Stimulated activated CD8-positive, alpha-beta memory T cell treated with anti-CD3 and anti-CD28 coated beads, Interleukin-2, amount 100 ng/mL, for 1 hour (primary cell): Measurements from ENCODE around the gene ADAT2.
"Not testable (repeated sequence)": the region's sequence is repeated elsewhere in the genome, so short reads cannot be mapped to it uniquely, and the experiment has no call there.

ENCODE experiments used
- DNase-seq, 2 donors: peaks; one replicate each; pipeline ENCODE4 v3.0.0-alpha.2; 2020; ENCODE audit warnings: low read depth in 2 of 2

ADAT2 gene

GRCh38 chr6:143450453-143451371 lies at the start of gene ADAT2, which contains the start of gene PEX3:
ADAT2 (minus strand) TSS chr6:143450695; CDS start chr6:143450658, 37 bp downstream.
PEX3 (plus strand) TSS chr6:143450805; CDS start chr6:143451043, 238 bp downstream.
- peak; percentile 79 to 86 for DNase-seq

GRCh38 chr6:143498428-143498827 lies 47.9 kb upstream of the ADAT2 start:
- no peak for DNase-seq

GRCh38 chr6:143496974-143497373 lies 46.5 kb upstream of the ADAT2 start:
- no peak for DNase-seq

DNA sequence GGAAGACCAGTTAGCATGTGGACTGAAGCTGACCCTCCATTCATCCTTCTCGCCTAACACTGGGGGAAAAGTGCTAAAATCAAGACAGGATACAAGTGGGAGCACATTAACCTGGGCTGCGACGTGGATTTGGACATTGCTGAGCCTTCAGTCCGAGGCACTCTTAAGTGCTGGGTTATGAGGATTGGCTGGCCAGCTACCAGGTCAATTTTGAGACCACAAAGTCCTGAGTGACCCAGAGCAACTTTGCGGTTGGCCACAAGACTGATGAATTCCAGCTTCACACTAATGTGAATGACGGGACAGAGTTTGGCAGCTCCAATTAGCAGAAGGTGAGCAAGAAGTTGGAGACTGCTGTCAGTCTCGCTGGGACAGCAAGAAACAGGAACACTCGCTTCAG lies 40.3 kb upstream of the ADAT2 start:
- DNase-seq, result no peak

DNA sequence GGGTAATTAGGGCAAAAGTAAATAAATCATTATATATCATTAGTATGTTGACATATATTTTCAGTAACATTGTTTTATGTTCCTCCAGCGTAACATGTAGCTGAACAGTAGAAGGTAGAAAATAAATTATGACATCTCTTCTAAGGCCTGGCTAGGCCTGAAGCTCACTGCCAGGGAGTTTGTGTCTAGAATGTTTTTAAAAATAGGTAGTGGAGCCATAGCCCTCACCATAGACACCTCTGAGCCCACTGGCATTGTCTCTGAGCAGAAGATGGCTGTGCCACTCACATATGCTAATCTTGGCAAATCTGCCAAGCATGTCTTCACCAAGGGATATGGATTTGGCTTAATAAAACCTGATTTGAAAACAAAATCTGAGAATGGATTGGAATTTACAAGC lies 39.7 kb upstream of the ADAT2 start:
- no peak for DNase-seq

DNA sequence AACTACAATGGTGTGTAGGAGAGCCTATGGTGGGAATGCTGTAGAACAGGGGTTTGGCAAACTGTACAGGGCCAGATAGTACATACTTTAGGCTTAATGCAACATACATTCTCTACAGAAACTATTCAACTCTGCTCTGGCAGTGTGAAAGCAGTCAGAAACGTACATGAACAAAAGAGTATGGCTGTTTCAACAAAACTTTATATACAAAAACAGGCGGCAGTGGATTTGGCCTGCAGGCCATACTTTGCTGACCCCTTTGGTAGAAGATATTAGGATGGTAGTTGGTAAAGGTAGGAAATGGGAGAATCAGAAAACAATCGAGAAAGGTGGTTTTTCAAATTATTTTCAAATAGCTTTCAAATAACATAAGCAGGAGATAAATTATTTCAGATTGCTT lies 36.3 kb upstream of the ADAT2 start:
- no peak for DNase-seq

- no peak for DNase-seq
Observed at GRCh38 chr6:143485967-143486366, 35.5 kb upstream of the ADAT2 start.

DNA sequence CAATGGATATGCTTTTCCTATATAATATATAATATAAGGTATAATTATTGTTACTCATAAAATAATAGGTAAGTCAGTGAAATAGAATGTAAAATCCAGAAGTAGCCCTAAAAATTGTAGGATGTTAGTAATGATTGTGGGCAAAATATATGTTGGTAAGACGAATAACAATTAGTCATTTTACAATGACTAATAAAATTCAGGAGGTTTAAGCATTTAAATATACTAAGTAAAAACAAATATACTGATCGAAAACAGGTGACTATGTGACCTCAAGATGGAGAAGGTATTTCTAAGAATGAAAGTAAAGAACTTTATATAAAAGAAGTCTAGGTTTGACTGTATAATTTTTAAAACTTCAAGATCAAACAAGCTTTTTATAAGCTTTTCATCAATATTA lies 32.1 kb upstream of the ADAT2 start:
- no peak for DNase-seq

- no peak for DNase-seq
Observed at GRCh38 chr6:143478479-143479062, 28.1 kb upstream of the ADAT2 start.

- DNase-seq, result no peak
Observed at GRCh38 chr6:143476545-143476944, 26.1 kb upstream of the ADAT2 start.

DNA sequence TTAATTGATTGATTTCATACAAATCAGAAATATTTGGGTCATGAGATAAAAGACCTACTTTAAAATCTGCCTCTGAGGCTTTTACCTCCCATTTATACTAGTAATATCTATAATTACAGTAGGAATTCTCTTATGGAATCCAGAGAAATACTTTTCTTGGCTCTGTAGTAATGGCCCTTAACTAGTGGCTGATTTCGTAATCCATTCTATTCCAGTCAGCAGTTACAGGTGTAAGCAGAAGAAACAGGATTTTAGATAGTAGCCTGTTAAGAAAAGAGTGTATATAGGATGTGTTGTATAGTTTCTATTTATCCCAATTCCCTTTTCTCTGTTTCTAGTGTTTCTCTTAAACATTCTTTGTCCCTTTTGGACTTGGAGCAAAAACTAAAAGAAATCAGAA lies 21.3 kb upstream of the ADAT2 start:
- DNase-seq, result no peak

GRCh38 chr6:143468823-143469222 lies 18.3 kb upstream of the ADAT2 start:
- DNase-seq, result not testable (repeated sequence)

DNA sequence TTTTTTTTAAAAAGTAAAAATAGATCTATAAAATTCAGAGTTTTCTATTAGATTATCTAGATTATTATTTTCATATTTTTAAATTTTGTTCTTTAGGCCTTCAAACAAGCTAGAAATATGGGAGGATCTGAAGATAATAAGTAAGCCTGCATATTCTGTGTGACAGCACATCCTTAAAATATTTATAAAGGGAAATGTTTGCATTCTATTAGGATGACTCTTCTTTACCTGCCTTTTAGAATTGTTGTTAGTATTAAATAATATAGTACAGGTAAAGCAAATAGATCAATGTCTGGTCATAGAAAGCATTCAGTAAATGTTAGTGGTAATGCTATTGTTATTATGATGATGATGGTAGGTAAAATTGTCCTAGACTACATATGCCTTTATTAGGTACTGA lies 17.5 kb upstream of the ADAT2 start:
- DNase-seq, result no peak

DNA sequence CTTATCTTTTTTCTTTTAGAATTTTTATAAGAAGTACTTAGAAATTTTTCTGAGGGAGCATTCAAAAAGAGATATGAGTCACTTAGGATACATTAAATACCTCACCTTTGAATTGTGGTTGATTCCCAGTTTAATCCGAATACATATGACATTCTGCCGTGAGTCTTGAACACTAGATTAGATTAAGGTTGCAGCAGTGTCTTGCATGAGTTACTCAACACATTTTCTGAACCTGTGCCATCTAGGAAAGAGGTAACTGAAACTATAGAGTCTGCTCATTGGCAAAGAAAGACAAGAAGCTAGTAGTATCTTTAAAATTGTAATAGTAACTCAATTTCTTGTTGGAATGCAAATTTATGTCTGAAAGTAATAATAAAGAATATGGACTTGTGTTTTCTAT lies 15.1 kb upstream of the ADAT2 start:
- DNase-seq, result no peak

GRCh38 chr6:143457563-143458359 lies 7.3 kb upstream of the ADAT2 start:
- DNase-seq, result no peak

GRCh38 chr6:143451531-143451930 lies 1.0 kb upstream of the ADAT2 start:
- DNase-seq, result no peak

- DNase-seq, result peak; percentile 3
Observed at GRCh38 chr6:143449714-143450452, 612 bp downstream of the ADAT2 start.

GRCh38 chr6:143449082-143449713 lies 1.3 kb downstream of the ADAT2 start:
- no peak for DNase-seq

- not testable (repeated sequence) for DNase-seq
Observed at GRCh38 chr6:143447865-143448264, 2.6 kb downstream of the ADAT2 start.

- no peak for DNase-seq
Observed at GRCh38 chr6:143443096-143443495, 7.4 kb downstream of the ADAT2 start.
